GM23338 (cell line): ENCODE measurements around the gene PYY. TPM values are rescaled to one million over a fixed set of nuclear protein-coding genes. Genes with fewer than 3 reads are reported as not detected.

Experiments
- ATAC-seq: fragments of 200-7000 bp; cut with Tn5 transposase; 3 replicates; pipeline ENCODE4 v1.9.1; 2020
- DNase-seq: peaks from one replicate; pipeline ENCODE4 v3.0.0-alpha.2; 2015; ENCODE audit warnings: low spot score
- H2AFZ ChIP-seq: fragments of 200-600 bp; sonication (generic); 2 replicates; pipeline ENCODE4 v1.8.0; 2016; ENCODE audit warnings: antibody characterized with exemption, mild to moderate bottlenecking, moderate library complexity
- H3F3A ChIP-seq: fragments of 200-600 bp; sonication (generic); replicated peaks from 2 replicates; pipeline ENCODE4 v1.8.0; 2017; ENCODE audit warnings: antibody characterized with exemption, mixed run types, low read depth
- H3K27ac ChIP-seq: fragments of 200-600 bp; sonication (generic); 2 replicates; pipeline ENCODE4 v1.6.1; 2016; ENCODE audit warnings: low read depth
- H3K27me3 ChIP-seq: fragments of 200-600 bp; sonication (generic); 2 replicates; pipeline ENCODE4 v1.8.0; 2016; ENCODE audit warnings: mild to moderate bottlenecking, mixed run types, moderate library complexity; ENCODE audit not compliant: insufficient read depth
- H3K36me3 ChIP-seq: fragments of 200-600 bp; sonication (generic); 2 replicates; pipeline ENCODE4 v1.8.0; 2016; ENCODE audit warnings: mild to moderate bottlenecking; ENCODE audit not compliant: insufficient read depth
- H3K4me1 ChIP-seq: fragments of 200-600 bp; sonication (generic); 2 replicates; pipeline ENCODE4 v1.8.0; 2016; ENCODE audit warnings: mild to moderate bottlenecking, moderate library complexity; ENCODE audit not compliant: insufficient read depth
- H3K4me2 ChIP-seq: fragments of 200-600 bp; sonication (generic); 2 replicates; pipeline ENCODE4 v1.7.1; 2017; ENCODE audit warnings: mixed run types
- H3K4me3 ChIP-seq: fragments of 200-600 bp; sonication (generic); 2 replicates; pipeline ENCODE4 v1.6.1; 2016; ENCODE audit warnings: mixed run types
- H3K79me2 ChIP-seq: fragments of 200-600 bp; sonication (generic); replicated peaks from 2 replicates; pipeline ENCODE4 v1.8.0; 2017; ENCODE audit warnings: mild to moderate bottlenecking; ENCODE audit not compliant: insufficient read depth
- H3K9me2 ChIP-seq: fragments of 200-600 bp; sonication (generic); 2 replicates; pipeline ENCODE4 v1.8.0; 2017; ENCODE audit not compliant: insufficient read depth
- H4K20me1 ChIP-seq: fragments of 200-600 bp; sonication (generic); replicated peaks from 2 replicates; pipeline ENCODE4 v1.8.0; 2017; ENCODE audit warnings: mild to moderate bottlenecking; ENCODE audit not compliant: insufficient read depth
- H3K27ac Mint-ChIP-seq: 2 replicates; pipeline ENCODE4 v1.8.0; 2020; ENCODE audit warnings: inconsistent platforms, mild to moderate bottlenecking, moderate library complexity, mixed read lengths
- H3K27me3 Mint-ChIP-seq: 3 replicates; pipeline ENCODE4 v1.8.0; 2022; ENCODE audit warnings: low read depth, mild to moderate bottlenecking, moderate library complexity, mixed read lengths, inconsistent platforms; ENCODE audit not compliant: insufficient read depth, poor library complexity
- H3K36me3 Mint-ChIP-seq: 3 replicates; pipeline ENCODE4 v1.8.0; 2021; ENCODE audit warnings: low read depth, mild to moderate bottlenecking, inconsistent platforms, moderate library complexity, mixed read lengths
- H3K4me1 Mint-ChIP-seq: 3 replicates; pipeline ENCODE4 v1.8.0; 2020; ENCODE audit warnings: mild to moderate bottlenecking, inconsistent platforms, mixed read lengths
- H3K4me3 Mint-ChIP-seq: 3 replicates; pipeline ENCODE4 v1.8.0; 2021; ENCODE audit warnings: moderate library complexity, mild to moderate bottlenecking, inconsistent platforms, mixed read lengths
- H3K9me3 Mint-ChIP-seq: 3 replicates; pipeline ENCODE4 v1.8.0; 2020; ENCODE audit warnings: moderate library complexity, mild to moderate bottlenecking, inconsistent platforms, mixed read lengths
- CREB1 ChIP-seq: fragments of 250-450 bp; sonication (Bioruptor Pico); IDR thresholded peaks from 2 replicates; pipeline ENCODE4 v1.5.0; 2020; ENCODE audit warnings: low read depth, mild to moderate bottlenecking, moderate library complexity
- EZH2 ChIP-seq: fragments of 200-600 bp; sonication (generic); IDR thresholded peaks from one replicate; pipeline ENCODE4 v1.8.0; 2017; ENCODE audit warnings: antibody characterized with exemption, mild to moderate bottlenecking, low read depth; ENCODE audit not compliant: unreplicated experiment
- EZH2phosphoT487 ChIP-seq: fragments of 200-600 bp; sonication (generic); IDR thresholded peaks from one replicate; pipeline ENCODE4 v1.8.1; 2018; ENCODE audit warnings: antibody characterized with exemption; ENCODE audit not compliant: unreplicated experiment
- JUNB ChIP-seq: IDR thresholded peaks from one replicate; pipeline ENCODE4 v1.6.1; 2016; ENCODE audit warnings: antibody characterized with exemption; ENCODE audit not compliant: unreplicated experiment
- POLR2AphosphoS5 ChIP-seq: IDR thresholded peaks from 2 replicates; pipeline ENCODE4 v1.6.1; 2016; ENCODE audit warnings: antibody characterized with exemption, low read depth
- STAT1 ChIP-seq: IDR thresholded peaks from one replicate; pipeline ENCODE4 v1.6.1; 2016; ENCODE audit warnings: antibody characterized with exemption; ENCODE audit not compliant: unreplicated experiment
- ZNF462 ChIP-seq: fragments of 250-450 bp; sonication (Bioruptor Pico); IDR thresholded peaks from 2 replicates; pipeline ENCODE4 v1.5.0; 2020; ENCODE audit warnings: mild to moderate bottlenecking, moderate library complexity
- polyA plus RNA-seq: library from polyadenylated mRNA; unstranded; fragments of >200 nt; fragmentation: Nextera tagmentation; extraction: Ambion mirVana; gene quantifications from 2 replicates; pipeline ENCODE4 v1.2.1, GENCODE V29; 2016
- total RNA-seq: library from RNA; depleted of rRNA; stranded (reverse); fragments of >200 nt; shearing (Covaris generic); gene quantifications from 2 replicates; pipeline ENCODE4 v1.2.3, GENCODE V29; 2014
- TF ChIP-seq, protein P1 (sequence below): IDR thresholded peaks from 2 replicates; pipeline ENCODE4 v1.6.1; 2016; ENCODE audit warnings: antibody characterized with exemption
- TF ChIP-seq, protein P2 (sequence below), 2 experiments: fragments of 200-600 bp in 1 of 2; sonication (generic) in 1 of 2; conservative IDR thresholded peaks; 2 replicates each; pipeline versions ENCODE4 v1.5.1 to v1.6.1; 2016 to 2017; ENCODE audit warnings: antibody characterized with exemption in 2 of 2, low read depth in 2 of 2, mild to moderate bottlenecking in 2 of 2, moderate library complexity in 1 of 2
- TF ChIP-seq, protein P3 (sequence below): IDR thresholded peaks from one replicate; pipeline ENCODE4 v1.6.1; 2018; ENCODE audit warnings: antibody characterized with exemption; ENCODE audit not compliant: unreplicated experiment

PYY gene
- total and polyA plus RNA-seq, 2 experiments from 2014 or later: 0.56 to 8.5 TPM

DNA sequence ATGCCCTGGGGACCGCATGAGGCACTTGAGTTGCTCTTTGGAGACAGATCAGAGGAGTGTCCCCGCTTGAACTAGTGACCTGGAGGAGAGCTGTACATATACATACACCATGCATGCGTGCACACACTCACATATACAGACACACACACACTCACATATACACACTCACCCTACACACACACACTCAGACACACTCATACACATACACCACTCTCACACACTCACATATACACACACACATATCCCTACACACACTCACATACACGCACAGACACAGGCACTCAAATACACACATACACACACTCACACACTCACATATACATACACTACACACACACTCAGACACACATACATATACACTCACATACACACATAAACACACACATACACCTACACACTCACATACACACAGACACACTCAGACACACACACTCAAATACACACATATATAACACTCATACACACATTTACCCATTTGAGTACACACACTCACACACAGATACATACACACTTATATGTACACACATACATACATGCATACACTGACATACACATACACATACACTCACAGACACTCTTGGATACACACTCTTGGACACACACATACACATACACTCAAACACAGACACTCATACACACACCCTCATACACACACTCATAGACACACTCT lies 41.0 kb downstream of the PYY start (continued):
- TF ChIP-seq, protein P1, sequence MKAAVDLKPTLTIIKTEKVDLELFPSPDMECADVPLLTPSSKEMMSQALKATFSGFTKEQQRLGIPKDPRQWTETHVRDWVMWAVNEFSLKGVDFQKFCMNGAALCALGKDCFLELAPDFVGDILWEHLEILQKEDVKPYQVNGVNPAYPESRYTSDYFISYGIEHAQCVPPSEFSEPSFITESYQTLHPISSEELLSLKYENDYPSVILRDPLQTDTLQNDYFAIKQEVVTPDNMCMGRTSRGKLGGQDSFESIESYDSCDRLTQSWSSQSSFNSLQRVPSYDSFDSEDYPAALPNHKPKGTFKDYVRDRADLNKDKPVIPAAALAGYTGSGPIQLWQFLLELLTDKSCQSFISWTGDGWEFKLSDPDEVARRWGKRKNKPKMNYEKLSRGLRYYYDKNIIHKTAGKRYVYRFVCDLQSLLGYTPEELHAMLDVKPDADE: no peak
- no peak for TF ChIP-seq CREB1 (CRISPR knock-in tag)
- TF ChIP-seq, protein P2, sequence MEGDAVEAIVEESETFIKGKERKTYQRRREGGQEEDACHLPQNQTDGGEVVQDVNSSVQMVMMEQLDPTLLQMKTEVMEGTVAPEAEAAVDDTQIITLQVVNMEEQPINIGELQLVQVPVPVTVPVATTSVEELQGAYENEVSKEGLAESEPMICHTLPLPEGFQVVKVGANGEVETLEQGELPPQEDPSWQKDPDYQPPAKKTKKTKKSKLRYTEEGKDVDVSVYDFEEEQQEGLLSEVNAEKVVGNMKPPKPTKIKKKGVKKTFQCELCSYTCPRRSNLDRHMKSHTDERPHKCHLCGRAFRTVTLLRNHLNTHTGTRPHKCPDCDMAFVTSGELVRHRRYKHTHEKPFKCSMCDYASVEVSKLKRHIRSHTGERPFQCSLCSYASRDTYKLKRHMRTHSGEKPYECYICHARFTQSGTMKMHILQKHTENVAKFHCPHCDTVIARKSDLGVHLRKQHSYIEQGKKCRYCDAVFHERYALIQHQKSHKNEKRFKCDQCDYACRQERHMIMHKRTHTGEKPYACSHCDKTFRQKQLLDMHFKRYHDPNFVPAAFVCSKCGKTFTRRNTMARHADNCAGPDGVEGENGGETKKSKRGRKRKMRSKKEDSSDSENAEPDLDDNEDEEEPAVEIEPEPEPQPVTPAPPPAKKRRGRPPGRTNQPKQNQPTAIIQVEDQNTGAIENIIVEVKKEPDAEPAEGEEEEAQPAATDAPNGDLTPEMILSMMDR (conservative IDR thresholded peaks at IDR 0.05; ENCODE audit: low read depth in 2 of 2): no peak

GRCh38 chr17:43911904-43912303 lies 41.8 kb downstream of the PYY start:
- H3K4me1 Mint-ChIP-seq: peaks cover 12% of the 10 kb centered on the region
- Histone ChIP-seq H3K79me2 (no peaks in the 10 kb centered on the region), H2AFZ (no peak overlapping the region), H3K4me3 (no peak overlapping the region), H3K4me2 (no peak overlapping the region), H3K27me3 (peaks cover 32% of the 10 kb centered on the region), H3K4me1 (peaks cover 7% of the 10 kb centered on the region), H3F3A (no peaks in the 10 kb centered on the region), H4K20me1 (no peaks in the 10 kb centered on the region; the same call in 1 of the 2 replicates), H3K9me2 (no peaks in the 10 kb centered on the region), H3K36me3 (no peaks in the 10 kb centered on the region), H3K27ac (no peak overlapping the region)
- ATAC-seq: no peak
- H3K36me3 Mint-ChIP-seq: peaks cover 6% of the 10 kb centered on the region; the same call in 1 of the 3 replicates
- H3K9me3 Mint-ChIP-seq: peaks cover 6% of the 10 kb centered on the region; the same call in 2 of the 3 replicates
- no peak overlapping the region for H3K4me3 Mint-ChIP-seq
- H3K27ac Mint-ChIP-seq: no peak overlapping the region
- no peak for DNase-seq
- peaks cover 17% of the 10 kb centered on the region for H3K27me3 Mint-ChIP-seq
- TF ChIP-seq EZH2 (no peak), ZNF462 (CRISPR knock-in tag) (no peak), POLR2AphosphoS5 (no peak), JUNB (no peak), EZH2phosphoT487 (no peak), STAT1 (no peak)
- TF ChIP-seq, protein P3, sequence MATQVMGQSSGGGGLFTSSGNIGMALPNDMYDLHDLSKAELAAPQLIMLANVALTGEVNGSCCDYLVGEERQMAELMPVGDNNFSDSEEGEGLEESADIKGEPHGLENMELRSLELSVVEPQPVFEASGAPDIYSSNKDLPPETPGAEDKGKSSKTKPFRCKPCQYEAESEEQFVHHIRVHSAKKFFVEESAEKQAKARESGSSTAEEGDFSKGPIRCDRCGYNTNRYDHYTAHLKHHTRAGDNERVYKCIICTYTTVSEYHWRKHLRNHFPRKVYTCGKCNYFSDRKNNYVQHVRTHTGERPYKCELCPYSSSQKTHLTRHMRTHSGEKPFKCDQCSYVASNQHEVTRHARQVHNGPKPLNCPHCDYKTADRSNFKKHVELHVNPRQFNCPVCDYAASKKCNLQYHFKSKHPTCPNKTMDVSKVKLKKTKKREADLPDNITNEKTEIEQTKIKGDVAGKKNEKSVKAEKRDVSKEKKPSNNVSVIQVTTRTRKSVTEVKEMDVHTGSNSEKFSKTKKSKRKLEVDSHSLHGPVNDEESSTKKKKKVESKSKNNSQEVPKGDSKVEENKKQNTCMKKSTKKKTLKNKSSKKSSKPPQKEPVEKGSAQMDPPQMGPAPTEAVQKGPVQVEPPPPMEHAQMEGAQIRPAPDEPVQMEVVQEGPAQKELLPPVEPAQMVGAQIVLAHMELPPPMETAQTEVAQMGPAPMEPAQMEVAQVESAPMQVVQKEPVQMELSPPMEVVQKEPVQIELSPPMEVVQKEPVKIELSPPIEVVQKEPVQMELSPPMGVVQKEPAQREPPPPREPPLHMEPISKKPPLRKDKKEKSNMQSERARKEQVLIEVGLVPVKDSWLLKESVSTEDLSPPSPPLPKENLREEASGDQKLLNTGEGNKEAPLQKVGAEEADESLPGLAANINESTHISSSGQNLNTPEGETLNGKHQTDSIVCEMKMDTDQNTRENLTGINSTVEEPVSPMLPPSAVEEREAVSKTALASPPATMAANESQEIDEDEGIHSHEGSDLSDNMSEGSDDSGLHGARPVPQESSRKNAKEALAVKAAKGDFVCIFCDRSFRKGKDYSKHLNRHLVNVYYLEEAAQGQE: no peak
- TF ChIP-seq, protein P1: no peak
